WI38 (cell line): ENCODE results near the gene INSC.

Experiments
- H3K4me3 ChIP-seq: 2 replicates; pipeline ENCODE4 v1.5.1; 2011; ENCODE audit warnings: low read depth, mild to moderate bottlenecking, control low read depth, low read length
- TF ChIP-seq, protein P1 (sequence below): IDR thresholded peaks from 2 replicates; pipeline ENCODE4 v1.5.1; 2012; ENCODE audit warnings: low read depth, mild to moderate bottlenecking, control low read depth, low read length

Gene INSC

DNA sequence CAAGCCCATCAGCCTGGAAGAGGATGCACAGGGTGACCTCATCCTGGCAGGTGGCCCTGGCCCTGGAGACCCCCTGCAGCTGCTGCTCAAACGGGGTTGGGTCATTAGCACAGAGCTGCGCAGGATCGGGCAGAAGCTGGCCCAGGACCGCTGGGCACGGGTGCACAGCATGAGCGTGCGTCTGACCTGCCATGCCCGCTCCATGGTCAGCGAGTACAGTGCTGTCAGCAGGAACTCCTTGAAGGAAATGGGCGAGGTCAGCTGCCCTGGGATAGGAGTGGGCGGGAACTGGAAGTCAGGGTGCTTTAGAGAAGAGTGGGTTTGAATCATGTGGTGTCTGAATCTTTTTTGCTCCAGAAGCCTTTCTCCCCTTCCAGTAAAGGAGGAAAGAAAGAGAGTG, 61.1 kb downstream of the INSC start:
- H3K4me3 ChIP-seq, result no peak overlapping the region
- TF ChIP-seq, protein P1, sequence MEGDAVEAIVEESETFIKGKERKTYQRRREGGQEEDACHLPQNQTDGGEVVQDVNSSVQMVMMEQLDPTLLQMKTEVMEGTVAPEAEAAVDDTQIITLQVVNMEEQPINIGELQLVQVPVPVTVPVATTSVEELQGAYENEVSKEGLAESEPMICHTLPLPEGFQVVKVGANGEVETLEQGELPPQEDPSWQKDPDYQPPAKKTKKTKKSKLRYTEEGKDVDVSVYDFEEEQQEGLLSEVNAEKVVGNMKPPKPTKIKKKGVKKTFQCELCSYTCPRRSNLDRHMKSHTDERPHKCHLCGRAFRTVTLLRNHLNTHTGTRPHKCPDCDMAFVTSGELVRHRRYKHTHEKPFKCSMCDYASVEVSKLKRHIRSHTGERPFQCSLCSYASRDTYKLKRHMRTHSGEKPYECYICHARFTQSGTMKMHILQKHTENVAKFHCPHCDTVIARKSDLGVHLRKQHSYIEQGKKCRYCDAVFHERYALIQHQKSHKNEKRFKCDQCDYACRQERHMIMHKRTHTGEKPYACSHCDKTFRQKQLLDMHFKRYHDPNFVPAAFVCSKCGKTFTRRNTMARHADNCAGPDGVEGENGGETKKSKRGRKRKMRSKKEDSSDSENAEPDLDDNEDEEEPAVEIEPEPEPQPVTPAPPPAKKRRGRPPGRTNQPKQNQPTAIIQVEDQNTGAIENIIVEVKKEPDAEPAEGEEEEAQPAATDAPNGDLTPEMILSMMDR, result no peak

DNA sequence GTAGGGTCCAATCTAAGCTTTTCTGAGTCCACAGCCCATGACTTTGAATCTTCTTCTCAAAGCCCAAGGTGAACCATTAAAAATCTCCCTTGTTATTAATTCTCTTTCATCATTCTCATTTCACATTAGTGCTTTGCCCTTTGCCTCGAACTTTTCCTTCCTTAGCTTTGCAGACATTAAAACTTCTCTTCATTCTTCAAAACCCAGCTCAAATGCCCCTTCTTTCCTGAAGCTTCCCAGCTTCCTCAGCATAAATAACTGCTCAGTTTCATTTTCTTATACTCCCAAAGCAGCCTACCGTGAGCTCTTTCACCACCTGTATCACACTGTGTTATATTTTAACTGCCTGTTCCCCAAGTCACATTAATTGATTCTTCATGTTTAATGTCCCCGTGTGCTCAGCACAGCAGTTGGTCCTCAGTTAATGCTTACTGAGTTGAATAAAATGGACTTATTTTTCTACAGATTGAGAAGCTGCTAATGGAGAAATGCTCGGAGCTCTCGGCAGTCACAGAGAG, 62.0 kb downstream of the INSC start:
- TF ChIP-seq, protein P1, result no peak
- no peak overlapping the region for H3K4me3 ChIP-seq

DNA sequence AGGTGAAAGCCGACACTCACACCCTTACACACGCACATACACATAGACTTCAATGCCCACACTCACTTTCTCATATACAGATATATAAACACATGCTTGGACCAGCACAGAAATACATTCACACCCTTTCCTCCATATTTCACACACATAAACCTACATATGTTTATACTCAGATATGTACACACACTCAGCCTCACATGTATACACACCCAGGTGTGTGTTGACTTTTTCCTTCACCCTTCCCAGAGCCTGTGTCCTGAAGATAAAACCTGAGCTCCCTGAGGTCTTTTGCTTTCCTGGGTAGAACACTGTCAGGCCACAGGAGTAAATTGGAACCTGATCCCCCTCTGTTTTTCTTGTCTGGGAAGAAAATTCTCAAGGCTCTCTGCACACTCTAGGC, 62.8 kb downstream of the INSC start:
- TF ChIP-seq, protein P1, result no peak
- H3K4me3 ChIP-seq, result no peak overlapping the region

DNA sequence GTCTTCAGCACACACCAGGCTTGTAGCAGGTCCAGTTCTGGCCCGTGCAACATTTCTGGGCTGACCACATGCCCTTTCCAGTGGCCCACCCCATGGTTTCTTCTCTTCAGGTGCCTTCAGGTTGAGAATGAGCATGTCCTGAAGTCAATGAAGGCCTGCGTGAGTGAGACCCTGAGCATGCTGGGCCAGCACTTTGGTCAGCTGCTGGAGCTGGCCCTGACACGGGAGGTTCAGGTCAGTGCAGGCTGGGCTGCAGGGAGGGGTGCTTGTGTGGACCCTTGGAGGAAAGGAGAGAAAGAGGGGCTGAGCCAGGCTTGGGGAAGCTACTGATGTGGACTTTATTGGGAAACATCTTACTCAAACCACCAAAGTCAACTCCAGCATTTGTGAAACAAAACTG, 63.5 kb downstream of the INSC start:
- TF ChIP-seq, protein P1, result no peak
- no peak overlapping the region for H3K4me3 ChIP-seq

DNA sequence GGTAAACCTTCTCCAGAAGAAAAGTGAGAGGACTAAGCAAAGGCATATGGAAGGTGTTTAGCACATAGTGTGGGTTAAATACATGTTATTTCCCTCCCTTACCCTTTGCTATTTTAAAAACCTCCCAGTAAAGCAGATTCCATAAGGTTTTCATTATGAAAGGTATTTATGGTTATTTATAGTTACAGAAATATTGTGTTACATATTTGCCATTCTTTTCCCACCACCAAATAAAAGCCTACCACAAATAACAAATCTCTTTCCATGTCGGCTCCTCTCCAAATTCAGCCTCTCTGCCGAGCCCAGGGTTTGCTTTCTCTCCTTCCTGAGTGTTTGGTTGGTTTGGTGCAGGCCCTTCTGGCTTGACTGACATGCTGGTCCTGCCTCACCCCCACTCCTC, 64.4 kb downstream of the INSC start:
- no peak overlapping the region for H3K4me3 ChIP-seq
- TF ChIP-seq, protein P1, result no peak

DNA sequence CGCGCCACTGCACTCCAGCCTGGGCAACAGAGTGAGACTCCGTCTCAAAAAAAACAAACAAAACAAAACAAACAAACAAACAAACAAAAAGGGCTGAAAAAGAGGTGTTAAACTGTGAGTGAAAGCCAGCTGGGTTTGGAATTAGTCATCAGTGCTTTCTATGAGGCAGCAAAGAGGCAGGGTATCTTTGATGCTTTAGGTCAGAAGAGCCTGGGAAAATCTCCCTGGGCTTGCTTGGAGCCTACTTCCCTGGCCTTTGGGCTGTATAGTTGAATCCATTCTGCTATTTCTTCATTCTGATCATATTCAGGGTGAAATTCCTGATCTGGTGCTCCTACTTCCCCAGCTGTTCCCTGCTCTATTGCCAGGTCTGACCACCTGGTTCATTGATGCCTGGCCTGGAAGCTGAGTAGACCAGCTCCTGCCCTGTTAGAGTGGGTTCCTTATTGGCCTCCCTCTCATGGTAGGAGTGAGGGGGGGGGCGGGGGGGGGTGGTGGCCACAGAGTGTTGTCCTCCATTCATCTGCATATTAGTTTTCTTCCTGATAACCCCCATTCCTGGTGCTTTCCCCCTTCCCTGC, 65.6 kb downstream of the INSC start:
- TF ChIP-seq, protein P1, result no peak
- H3K4me3 ChIP-seq, result no peak overlapping the region

DNA sequence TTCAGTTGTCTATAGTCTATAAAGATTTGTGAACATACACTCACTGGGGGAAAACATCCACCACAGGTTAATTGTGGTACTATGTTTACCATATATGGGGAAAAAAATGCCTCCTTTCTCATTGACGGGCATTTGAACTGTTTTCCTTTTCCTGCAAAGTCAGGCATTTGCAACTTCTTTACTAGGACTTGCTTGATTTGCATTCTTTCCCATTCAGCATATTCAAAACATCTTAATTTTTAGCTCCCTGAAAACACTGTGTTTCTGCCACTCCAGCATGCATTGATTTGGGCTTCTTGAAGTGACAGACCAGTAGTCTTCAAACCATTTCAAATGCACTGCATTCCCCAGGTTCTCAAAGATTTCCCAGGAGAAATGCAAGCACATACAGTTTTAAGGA, 67.6 kb downstream of the INSC start:
- TF ChIP-seq, protein P1, result no peak

More for the DNA sequence above, 67.6 kb downstream of the INSC start:
- H3K4me3 ChIP-seq, result no peak overlapping the region
